Germinal center (tissue), 1 donor: Measurements from ENCODE around the gene ACD.
A peak's percentile ranks its signal among the peaks of the same experiment; 100 is the strongest.

Experiments used
- DNase-seq: peaks from one replicate; pipeline ENCODE4 v3.0.0; 2012; ENCODE audit warnings: mixed read lengths, low spot score

ACD gene

GRCh38 chr16:67675999-67676398 lies 15.9 kb upstream of the ACD start:
- DNase-seq, result no peak

- DNase-seq, result no peak
Measured at GRCh38 chr16:67675579-67675935, 15.5 kb upstream of the ACD start.

- no peak for DNase-seq
Measured at GRCh38 chr16:67674851-67675578, 15.0 kb upstream of the ACD start.

GRCh38 chr16:67673712-67674580 lies 13.9 kb upstream of the ACD start:
- no peak for DNase-seq

- peak; percentile 86 for DNase-seq
Measured at GRCh38 chr16:67672739-67673662, 12.9 kb upstream of the ACD start.

GRCh38 chr16:67672306-67672705 lies 12.2 kb upstream of the ACD start:
- DNase-seq, result no peak

- DNase-seq, result no peak
Measured at GRCh38 chr16:67669499-67670101, 9.5 kb upstream of the ACD start.

GRCh38 chr16:67668495-67669157 lies 8.6 kb upstream of the ACD start:
- peak; percentile 64 for DNase-seq

GRCh38 chr16:67667817-67668494 lies 7.9 kb upstream of the ACD start:
- DNase-seq, result peak; percentile 96

- no peak for DNase-seq
Measured at GRCh38 chr16:67667453-67667816, 7.4 kb upstream of the ACD start.

GRCh38 chr16:67666559-67667452 lies 6.7 kb upstream of the ACD start, which contains the start of the genes C16orf86 and ENKD1:
Gene C16orf86 (plus strand): TSS chr16:67666814. CDS start chr16:67666971, 157 bp downstream.
Gene ENKD1 (minus strand): TSS chr16:67666750. CDS start chr16:67666442, 308 bp downstream.
- DNase-seq, result peak; percentile 94

- DNase-seq, result no peak
Measured at GRCh38 chr16:67666032-67666551, 6.0 kb upstream of the ACD start.

GRCh38 chr16:67665598-67665997 lies 5.5 kb upstream of the ACD start:
- no peak for DNase-seq

GRCh38 chr16:67664871-67665270 lies 4.8 kb upstream of the ACD start:
- no peak for DNase-seq

GRCh38 chr16:67664258-67664657 lies 4.2 kb upstream of the ACD start:
- no peak for DNase-seq

- no peak for DNase-seq
Measured at GRCh38 chr16:67663877-67664222, 3.8 kb upstream of the ACD start.

GRCh38 chr16:67663151-67663876 lies 3.3 kb upstream of the ACD start:
- peak; percentile 44 for DNase-seq

GRCh38 chr16:67662653-67663010 lies 2.6 kb upstream of the ACD start:
- no peak for DNase-seq
